IPS-NIHi11 (cell line): Measurements from ENCODE around the gene COPS4.
A peak's percentile ranks its signal among the peaks of the same experiment; 100 is the strongest.
"Not testable (repeated sequence)": the region's sequence is repeated elsewhere in the genome, so short reads cannot be mapped to it uniquely, and the experiment has no call there.

Experiments used
- DNase-seq: peaks from one replicate; pipeline ENCODE4 v3.0.0; 2012; ENCODE audit warnings: mixed read lengths, low spot score

Gene COPS4

GRCh38 chr4:83083925-83084475 lies 49.0 kb downstream of the COPS4 start:
- DNase-seq = no peak

GRCh38 chr4:83084956-83085355 lies 50.0 kb downstream of the COPS4 start:
- DNase-seq = not testable (repeated sequence)

- DNase-seq = no peak
These were observed 54.6 kb downstream of the COPS4 start for GRCh38 chr4:83089410-83090157.

GRCh38 chr4:83093060-83093640 lies 58.2 kb downstream of the COPS4 start:
- peak; percentile 64 for DNase-seq

GRCh38 chr4:83096397-83096796 lies 61.4 kb downstream of the COPS4 start:
- no peak for DNase-seq

GRCh38 chr4:83104991-83105390 lies 70.0 kb downstream of the COPS4 start:
- no peak for DNase-seq

GRCh38 chr4:83107631-83108030 lies 72.6 kb downstream of the COPS4 start:
- DNase-seq = no peak

- no peak for DNase-seq
These were observed 73.3 kb downstream of the COPS4 start for GRCh38 chr4:83108101-83108861.

- DNase-seq = peak; percentile 65
These were observed 74.7 kb downstream of the COPS4 start for GRCh38 chr4:83109480-83110222.

GRCh38 chr4:83110223-83110945 lies 75.4 kb downstream of the COPS4 start:
- DNase-seq = peak; percentile 79

- DNase-seq = no peak
These were observed 76.2 kb downstream of the COPS4 start for GRCh38 chr4:83110970-83111750.

GRCh38 chr4:83111751-83112141 lies 76.8 kb downstream of the COPS4 start:
- DNase-seq = not testable (repeated sequence)

GRCh38 chr4:83112231-83112630 lies 77.2 kb downstream of the COPS4 start:
- DNase-seq = no peak

GRCh38 chr4:83112678-83113428 lies 77.9 kb downstream of the COPS4 start:
- no peak for DNase-seq

GRCh38 chr4:83113429-83113786 lies 78.4 kb downstream of the COPS4 start:
- no peak for DNase-seq

GRCh38 chr4:83114576-83114975 lies 79.6 kb downstream of the COPS4 start, which contains the start of gene PLAC8:
PLAC8 (minus strand) TSS chr4:83114729; CDS start chr4:83107921, 6,808 bp downstream.
- no peak for DNase-seq

- DNase-seq = no peak
These were observed 80.0 kb downstream of the COPS4 start for GRCh38 chr4:83115000-83115399.

- DNase-seq = peak; percentile 18
These were observed 80.8 kb downstream of the COPS4 start for GRCh38 chr4:83115656-83116285.

- DNase-seq = no peak
These were observed 83.9 kb downstream of the COPS4 start for GRCh38 chr4:83118869-83119268.
